H9 (cell line): ENCODE results near the gene TMPRSS2. TPM values are rescaled to one million over a fixed set of nuclear protein-coding genes. Genes with fewer than 3 reads are reported as not detected.

Experiments
- DNase-seq: peaks from one replicate; pipeline ENCODE4 v3.0.0-alpha.2; 2017
- H2AFZ ChIP-seq: one replicate; pipeline ENCODE4 v1.6.1; 2013; ENCODE audit warnings: mild to moderate bottlenecking, low read length, control low read depth, moderate library complexity
- H2AK5ac ChIP-seq: 2 replicates; pipeline ENCODE4 v1.6.1; 2013; ENCODE audit warnings: low read length, control low read depth, mixed read lengths; ENCODE audit not compliant: insufficient read length
- H2BK120ac ChIP-seq: one replicate; pipeline ENCODE4 v1.6.1; 2013; ENCODE audit warnings: low read depth, mild to moderate bottlenecking, low read length, control low read depth, inconsistent platforms; ENCODE audit not compliant: poor library complexity, severe bottlenecking
- H2BK12ac ChIP-seq: 2 replicates; pipeline ENCODE4 v1.6.1; 2013; ENCODE audit warnings: low read length, control low read depth, mixed read lengths, low read depth; ENCODE audit not compliant: insufficient read length
- H2BK15ac ChIP-seq: 2 replicates; pipeline ENCODE4 v1.6.1; 2013; ENCODE audit warnings: low read depth, low read length, control low read depth
- H2BK20ac ChIP-seq: one replicate; pipeline ENCODE4 v1.6.1; 2013; ENCODE audit warnings: low read depth, mild to moderate bottlenecking, low read length, control low read depth, inconsistent platforms; ENCODE audit not compliant: poor library complexity, severe bottlenecking
- H2BK5ac ChIP-seq: 2 replicates; pipeline ENCODE4 v1.6.1; 2013; ENCODE audit warnings: low read length, control low read depth, mixed read lengths; ENCODE audit not compliant: insufficient read length
- H3K14ac ChIP-seq: 2 replicates; pipeline ENCODE4 v1.6.1; 2013; ENCODE audit warnings: low read length, control low read depth; ENCODE audit not compliant: insufficient read depth
- H3K18ac ChIP-seq: 2 replicates; pipeline ENCODE4 v1.6.1; 2013; ENCODE audit warnings: low read depth, mild to moderate bottlenecking, mixed read lengths, low read length, control low read depth; ENCODE audit not compliant: insufficient read length
- H3K23ac ChIP-seq: 2 replicates; pipeline ENCODE4 v1.6.1; 2013; ENCODE audit warnings: low read length, control low read depth, mixed read lengths, low read depth; ENCODE audit not compliant: insufficient read length
- H3K23me2 ChIP-seq: 2 replicates; pipeline ENCODE4 v1.6.1; 2013; ENCODE audit warnings: low read depth, mild to moderate bottlenecking, mixed read lengths, low read length, control low read depth; ENCODE audit not compliant: insufficient read length, poor library complexity, severe bottlenecking
- H3K27ac ChIP-seq: 2 replicates; pipeline ENCODE4 v1.5.1; 2013; ENCODE audit warnings: low read length, control low read depth, mixed read lengths, low read depth; ENCODE audit not compliant: insufficient read length
- H3K27me3 ChIP-seq: 2 replicates; pipeline ENCODE4 v1.6.1; 2013; ENCODE audit warnings: low read length, control low read depth, inconsistent platforms; ENCODE audit not compliant: insufficient read depth
- H3K4ac ChIP-seq: 2 replicates; pipeline ENCODE4 v1.6.1; 2013; ENCODE audit warnings: low read depth, mild to moderate bottlenecking, control low read depth, inconsistent platforms, low read length, moderate library complexity
- H3K4me1 ChIP-seq: 2 replicates; pipeline ENCODE4 v1.6.1; 2013; ENCODE audit warnings: low read length, control low read depth, inconsistent platforms; ENCODE audit not compliant: insufficient read depth
- H3K4me2 ChIP-seq: 2 replicates; pipeline ENCODE4 v1.6.1; 2013; ENCODE audit warnings: low read length, control low read depth, mixed read lengths; ENCODE audit not compliant: insufficient read length, insufficient read depth
- H3K56ac ChIP-seq: 2 replicates; pipeline ENCODE4 v1.6.1; 2013; ENCODE audit warnings: low read depth, mild to moderate bottlenecking, mixed read lengths, low read length, control low read depth; ENCODE audit not compliant: insufficient read length
- H3K79me1 ChIP-seq: 2 replicates; pipeline ENCODE4 v1.6.1; 2013; ENCODE audit warnings: low read depth, mild to moderate bottlenecking, moderate library complexity, low read length, control low read depth, inconsistent platforms; ENCODE audit not compliant: insufficient read depth, poor library complexity, severe bottlenecking
- H3K79me2 ChIP-seq: 2 replicates; pipeline ENCODE4 v1.6.1; 2013; ENCODE audit warnings: low read length, control low read depth, inconsistent platforms; ENCODE audit not compliant: insufficient read depth
- H3K9ac ChIP-seq: 2 replicates; pipeline ENCODE4 v1.6.1; 2013; ENCODE audit warnings: low read length, control low read depth, mixed read lengths; ENCODE audit not compliant: insufficient read length; ENCODE audit errors: extremely low read depth
- H3K9me3 ChIP-seq: one replicate; pipeline ENCODE4 v1.6.1; 2013; ENCODE audit warnings: low read depth, low read length, inconsistent platforms; ENCODE audit not compliant: control insufficient read depth
- H3T11ph ChIP-seq: one replicate; pipeline ENCODE4 v1.6.1; 2013; ENCODE audit warnings: mild to moderate bottlenecking, low read length, control low read depth, inconsistent platforms
- H4K20me1 ChIP-seq: one replicate; pipeline ENCODE4 v1.6.1; 2013; ENCODE audit not compliant: control insufficient read depth, insufficient read length, insufficient read depth
- H4K5ac ChIP-seq: 2 replicates; pipeline ENCODE4 v1.6.1; 2013; ENCODE audit warnings: low read depth, mild to moderate bottlenecking, mixed read lengths, low read length, control low read depth; ENCODE audit not compliant: insufficient read length
- H4K8ac ChIP-seq: replicated peaks from 2 replicates; pipeline ENCODE4 v1.6.1; 2013; ENCODE audit warnings: low read length, control low read depth, mixed read lengths, low read depth; ENCODE audit not compliant: insufficient read length
- H4K91ac ChIP-seq: 2 replicates; pipeline ENCODE4 v1.6.1; 2013; ENCODE audit warnings: low read depth, mild to moderate bottlenecking, moderate library complexity, mixed read lengths, low read length, control low read depth; ENCODE audit not compliant: insufficient read length
- H3K27ac Mint-ChIP-seq, 3 experiments: 2 replicates in 2 of 3; 3 replicates in 1 of 3; pipeline ENCODE4 v1.8.0; 2020 to 2021; ENCODE audit warnings: mixed read lengths in 3 of 3, mild to moderate bottlenecking in 1 of 3, moderate library complexity in 1 of 3
- H3K27me3 Mint-ChIP-seq: 2 replicates; pipeline ENCODE4 v1.8.0; 2021; ENCODE audit warnings: low read depth, mild to moderate bottlenecking, moderate library complexity, mixed read lengths
- H3K36me3 Mint-ChIP-seq, 3 experiments: 2 replicates in 2 of 3; 3 replicates in 1 of 3; pipeline ENCODE4 v1.8.0; 2020 to 2021; ENCODE audit warnings: low read depth in 3 of 3, mixed read lengths in 3 of 3; ENCODE audit not compliant: insufficient read depth in 1 of 3
- H3K4me1 Mint-ChIP-seq, 2 experiments: 2 replicates each; pipeline ENCODE4 v1.8.0; 2020; ENCODE audit warnings: mixed read lengths in 2 of 2
- H3K4me3 Mint-ChIP-seq, 2 experiments: 2 replicates in 1 of 2; 3 replicates in 1 of 2; pipeline ENCODE4 v1.8.0; 2020 to 2021; ENCODE audit warnings: mild to moderate bottlenecking in 2 of 2, mixed read lengths in 2 of 2, moderate library complexity in 1 of 2
- H3K9me3 Mint-ChIP-seq, 2 experiments: 2 replicates in 1 of 2; 3 replicates in 1 of 2; pipeline ENCODE4 v1.8.0; 2020; ENCODE audit warnings: mild to moderate bottlenecking in 2 of 2, mixed read lengths in 2 of 2, moderate library complexity in 1 of 2
- CTCF ChIP-seq: fragments of 200-600 bp; sonication (generic); conservative IDR thresholded peaks from 3 replicates; pipeline ENCODE4 v1.8.0; 2021; ENCODE audit warnings: antibody characterized with exemption, mild to moderate bottlenecking
- WGBS: extraction: QIAGEN DNeasy Blood & Tissue Kit; methylation state at CpG from one replicate; pipeline ENCODE4 v1.1.7; 2013; ENCODE audit warnings: missing lambda C conversion rate, low lambda C conversion rate, mixed read lengths; ENCODE audit not compliant: insufficient read length; ENCODE audit errors: extremely low coverage; 5-methylcytosine and 5-hydroxymethylcytosine counted together
- total RNA-seq: library from RNA; stranded (reverse); gene quantifications from 2 replicates; pipeline ENCODE4 v1.2.1, GENCODE V29; 2021

The TMPRSS2 gene
- total RNA-seq, 1 experiment from 2014 or later, result 12.1 TPM

- no peak for TF ChIP-seq CTCF
- no peaks in the 10 kb centered on the region for H3K79me1 ChIP-seq
- H3K4me1 ChIP-seq, result peaks cover 3% of the 10 kb centered on the region; the same call in 1 of the 2 replicates
- Mint-ChIP-seq H3K9me3 (peaks cover 21 to 22% of the 10 kb centered on the region in 2 experiments), H3K4me1 (peaks cover 27 to 31% of the 10 kb centered on the region in 2 experiments), H3K36me3 (peaks cover 43 to 83% (median 82%) of the 10 kb centered on the region in 3 experiments), H3K27ac (no peak overlapping the region; a peak in 1 of 7 replicates), H3K27me3 (no peaks in the 10 kb centered on the region; the same call in 1 of the 2 replicates), H3K4me3 (no peak overlapping the region)
- WGBS, result no CpG with 5 or more reads among the region's 23 CpGs
- H4K5ac ChIP-seq, result no peak overlapping the region
- H2AK5ac ChIP-seq, result no peak overlapping the region
- no peak overlapping the region for H3K4ac ChIP-seq
- H4K8ac ChIP-seq, result no peak overlapping the region
- H3K79me2 ChIP-seq, result no peaks in the 10 kb centered on the region
- H3K18ac ChIP-seq, result no peak overlapping the region
- H3K4me2 ChIP-seq, result no peak overlapping the region
- no peak overlapping the region for H3K23ac ChIP-seq
- H3K27me3 ChIP-seq, result no peaks in the 10 kb centered on the region
- H2BK5ac ChIP-seq, result no peak overlapping the region
- no peaks in the 10 kb centered on the region for H3K23me2 ChIP-seq
- no peak overlapping the region for H3K14ac ChIP-seq
- H4K91ac ChIP-seq, result no peak overlapping the region
- no peaks in the 10 kb centered on the region for H3K9me3 ChIP-seq
- H2AFZ ChIP-seq, result no peak overlapping the region
- H3K9ac ChIP-seq, result no peak overlapping the region
- no peak overlapping the region for H2BK15ac ChIP-seq
- no peaks in the 10 kb centered on the region for H4K20me1 ChIP-seq
- no peak for DNase-seq
- no peak overlapping the region for H2BK120ac ChIP-seq
- H3K27ac ChIP-seq, result no peak overlapping the region
- H3K56ac ChIP-seq, result no peak overlapping the region
- no peak overlapping the region for H3T11ph ChIP-seq
- H2BK20ac ChIP-seq, result no peak overlapping the region
- no peak overlapping the region for H2BK12ac ChIP-seq
These were observed 41.7 kb downstream of the TMPRSS2 start for GRCh38 chr21:41466024-41466820.
